ENCODE results near the gene SOX18.
"Not testable (repeated sequence)": the region's sequence is repeated elsewhere in the genome, so short reads cannot be mapped to it uniquely, and the experiment has no call there.

The SOX18 gene

DNA sequence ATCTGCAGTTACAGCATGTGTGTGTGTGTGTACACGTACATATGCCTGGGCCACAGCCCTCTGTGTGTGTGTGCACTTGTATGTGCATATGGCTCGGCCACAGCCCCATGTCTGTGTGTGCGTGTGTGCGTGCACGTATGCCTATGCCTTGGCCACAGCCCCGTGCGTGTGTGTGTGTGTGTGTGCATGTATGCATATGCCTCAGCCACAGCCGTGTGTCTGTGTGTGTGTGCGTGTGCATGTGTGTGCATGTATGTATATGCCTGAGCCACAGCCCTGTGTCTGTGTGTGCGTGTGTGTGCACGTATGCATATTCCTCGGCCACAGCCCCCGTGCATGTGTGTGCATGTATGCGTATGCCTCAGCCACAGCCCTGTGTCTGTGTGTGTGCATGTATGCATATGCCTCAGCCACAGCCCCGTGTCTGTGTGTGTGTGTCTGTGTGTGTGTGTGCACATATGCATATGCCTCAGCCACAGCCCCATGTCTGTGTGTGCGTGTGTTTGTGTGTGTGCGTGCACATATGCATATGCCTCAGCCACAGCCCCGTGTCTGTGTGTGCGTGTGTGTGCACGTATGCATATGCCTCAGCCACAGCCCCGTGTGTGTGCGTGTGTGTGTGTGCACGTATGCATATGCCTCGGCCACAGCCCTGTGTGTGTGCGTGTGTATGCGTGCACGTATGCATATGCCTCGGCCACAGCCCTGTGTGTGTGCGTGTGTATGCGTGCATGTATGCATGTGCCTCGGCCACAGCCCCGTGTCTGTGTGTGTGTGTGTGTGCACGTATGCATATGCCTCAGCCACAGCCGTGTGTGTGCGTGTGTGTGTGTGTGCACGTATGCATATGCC is 28.1 kb downstream of the SOX18 start:
- no peak for DNase-seq

DNA sequence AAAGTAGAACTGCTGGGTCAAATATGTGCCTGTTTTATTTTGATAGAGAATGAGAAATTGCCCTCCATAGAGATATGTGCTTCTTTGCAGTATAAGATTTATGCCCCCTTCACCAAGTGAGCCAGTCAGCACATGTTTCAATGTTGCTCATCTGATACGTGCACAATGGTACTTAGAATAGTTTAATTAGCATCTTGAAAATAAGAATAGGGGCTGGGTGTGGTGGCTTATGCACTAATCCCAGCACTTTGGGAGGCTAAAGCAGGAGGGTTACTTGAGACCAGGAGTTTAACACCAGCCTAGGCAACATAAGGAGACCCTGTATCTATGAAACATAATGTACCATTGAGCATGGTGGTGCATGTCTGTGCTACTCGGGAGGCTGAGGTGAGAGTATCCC is 33.8 kb downstream of the SOX18 start:
- no peak for DNase-seq

DNA sequence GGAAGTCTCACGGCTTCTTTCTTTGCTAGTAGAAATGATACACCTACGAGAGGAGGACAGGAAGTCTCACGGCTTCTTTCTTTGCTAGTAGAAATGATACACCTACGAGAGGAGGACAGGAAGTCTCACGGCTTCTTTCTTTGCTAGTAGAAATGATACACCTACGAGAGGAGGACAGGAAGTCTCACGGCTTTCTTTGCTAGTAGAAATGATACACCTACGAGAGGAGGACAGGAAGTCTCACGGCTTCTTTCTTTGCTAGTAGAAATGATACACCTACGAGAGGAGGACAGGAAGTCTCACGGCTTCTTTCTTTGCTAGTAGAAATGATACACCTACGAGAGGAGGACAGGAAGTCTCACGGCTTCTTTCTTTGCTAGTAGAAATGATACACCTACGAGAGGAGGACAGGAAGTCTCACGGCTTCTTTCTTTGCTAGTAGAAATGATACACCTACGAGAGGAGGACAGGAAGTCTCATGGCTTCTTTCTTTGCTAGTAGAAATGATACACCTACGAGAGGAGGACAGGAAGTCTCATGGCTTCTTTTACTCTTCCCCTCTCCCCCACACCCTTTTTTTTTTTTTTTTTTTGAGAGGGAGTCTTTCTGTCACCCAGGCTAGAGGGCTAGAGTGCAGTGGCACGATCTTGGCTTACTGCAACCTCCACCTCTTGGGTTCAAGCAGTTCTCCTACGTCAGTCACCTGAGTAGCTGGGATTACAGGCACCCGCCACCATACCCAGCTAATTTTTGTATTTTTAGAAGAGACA is 36.9 kb downstream of the SOX18 start:
- DNase-seq = not testable (repeated sequence)

DNA sequence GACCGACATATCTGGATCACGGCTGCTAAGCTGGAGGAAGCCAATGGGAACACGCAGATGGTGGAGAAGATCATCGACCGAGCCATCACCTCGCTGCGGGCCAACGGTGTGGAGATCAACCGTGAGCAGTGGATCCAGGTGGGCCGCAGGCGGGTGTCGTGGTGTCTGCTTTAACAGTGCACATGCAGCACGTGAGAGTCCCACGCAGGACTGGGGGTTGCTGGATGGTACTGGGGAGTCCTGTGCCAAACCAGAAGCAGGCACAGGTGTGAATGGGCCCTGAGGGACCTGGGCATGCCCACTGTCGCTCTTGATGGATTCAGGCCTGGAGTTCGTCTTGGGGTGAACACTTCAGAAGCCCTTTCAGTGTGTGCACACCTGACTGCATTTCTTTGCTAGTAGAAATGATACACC is 38.1 kb downstream of the SOX18 start:
- no peak for DNase-seq

DNA sequence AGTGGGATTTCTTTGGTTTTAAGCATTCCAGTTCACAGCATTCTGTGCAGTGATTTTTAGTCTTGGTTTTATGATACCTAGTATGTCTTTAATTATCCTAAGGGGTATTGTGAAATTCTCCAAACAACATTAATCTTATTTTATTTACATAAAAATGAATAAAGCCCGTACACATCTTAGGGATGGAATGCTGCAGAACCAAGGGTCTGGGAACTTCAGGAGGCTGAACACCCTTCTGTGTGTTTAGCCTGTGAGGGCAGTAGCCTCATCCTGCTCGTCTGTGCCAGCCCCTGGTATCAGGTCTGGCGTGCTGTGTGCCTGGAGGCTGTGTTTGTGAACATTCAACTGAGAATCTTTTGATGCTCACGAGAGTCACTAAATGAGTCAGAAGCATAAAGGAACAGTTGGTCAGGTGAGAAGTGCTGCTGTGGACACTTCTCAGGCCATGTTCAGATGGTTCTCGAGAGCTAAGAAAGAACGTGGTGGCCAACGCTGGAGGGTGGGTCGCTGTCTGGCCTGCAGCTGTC is 38.7 kb downstream of the SOX18 start:
- no peak for DNase-seq

DNA sequence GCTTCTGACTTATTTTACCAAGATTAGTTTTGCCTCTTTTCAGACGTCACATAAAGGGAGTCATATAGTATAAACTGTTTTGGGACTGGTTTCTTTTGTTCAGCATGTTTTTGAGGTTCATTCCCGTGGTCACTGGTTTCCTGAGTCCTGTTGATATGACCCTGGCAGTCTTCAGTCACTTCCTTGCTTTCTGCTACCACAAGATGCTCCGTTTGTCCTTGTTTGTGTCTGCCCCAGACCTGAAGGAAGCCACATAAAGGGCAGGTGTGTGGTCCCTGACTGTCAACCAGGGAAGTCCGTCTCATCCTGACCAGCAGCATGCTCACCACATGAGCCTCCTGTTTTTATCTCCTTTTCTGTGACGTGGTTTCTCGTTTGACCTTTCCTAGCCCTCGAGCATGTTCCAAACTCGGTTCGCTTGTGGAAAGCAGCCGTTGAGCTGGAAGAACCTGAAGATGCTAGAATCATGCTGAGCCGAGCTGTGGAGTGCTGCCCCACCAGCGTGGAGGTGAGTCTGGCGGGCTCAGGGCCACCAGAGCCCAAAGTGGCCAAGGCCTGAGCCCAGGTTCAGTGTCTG is 39.5 kb downstream of the SOX18 start:
- DNase-seq = no peak

DNA sequence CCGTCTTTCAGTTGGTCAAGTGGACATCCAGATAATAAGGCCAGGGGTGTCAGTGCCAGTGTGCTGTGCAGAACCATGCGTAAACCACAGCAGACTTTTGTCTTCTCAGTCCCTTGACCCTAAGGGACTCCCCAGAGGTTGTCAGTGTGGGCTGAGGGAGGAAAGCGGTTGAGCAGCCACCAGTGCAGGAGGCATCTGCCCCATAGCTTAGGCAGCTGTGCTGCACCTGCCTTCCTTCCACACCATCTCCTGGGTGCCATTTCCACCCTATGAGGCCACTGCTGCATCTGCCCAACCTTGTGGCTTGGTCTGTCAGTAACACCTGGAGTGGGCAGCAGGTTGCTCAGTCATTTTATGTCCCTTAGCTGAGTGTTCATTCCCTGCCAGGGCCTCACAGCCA is 42.5 kb downstream of the SOX18 start:
- DNase-seq = no peak

DNA sequence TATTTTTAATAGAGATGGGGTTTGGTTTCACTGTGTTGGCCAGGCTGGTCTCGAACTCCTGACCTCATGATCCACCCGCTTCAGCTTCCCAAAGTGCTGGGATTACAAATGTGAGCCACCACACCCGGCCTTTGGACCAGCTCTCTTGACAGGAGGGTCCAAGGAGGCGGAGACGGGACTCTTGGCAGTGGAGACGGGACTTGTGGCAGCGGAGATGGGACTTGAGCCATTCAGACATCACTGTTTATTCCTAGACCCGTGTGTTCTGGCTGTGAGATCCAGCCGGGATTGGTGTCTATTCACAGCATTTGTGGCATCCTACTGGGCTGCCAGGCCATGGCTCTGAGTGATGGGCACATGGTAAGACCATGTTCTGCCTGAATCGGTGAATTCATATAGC is 42.9 kb downstream of the SOX18 start:
- no peak for DNase-seq

DNA sequence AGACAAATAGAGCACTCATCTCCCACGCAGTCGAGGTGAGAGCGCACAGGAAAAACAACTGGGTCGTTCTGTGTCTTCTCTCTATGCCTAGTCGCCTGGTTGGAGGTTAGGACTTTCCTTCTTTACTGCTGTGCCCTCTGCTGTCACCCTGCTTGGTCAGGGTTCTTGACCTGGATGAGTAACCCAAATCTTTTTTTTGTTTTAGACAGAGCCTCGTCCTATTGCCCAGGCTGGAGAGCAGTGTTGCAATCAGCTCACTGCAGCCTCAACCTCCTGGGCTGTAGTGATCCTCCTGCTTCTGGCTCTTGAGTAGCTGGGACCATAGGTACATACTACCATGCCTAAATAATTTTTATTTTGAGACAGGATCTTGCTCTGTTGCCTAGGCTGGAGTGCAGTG is 44.0 kb downstream of the SOX18 start:
- DNase-seq = no peak

DNA sequence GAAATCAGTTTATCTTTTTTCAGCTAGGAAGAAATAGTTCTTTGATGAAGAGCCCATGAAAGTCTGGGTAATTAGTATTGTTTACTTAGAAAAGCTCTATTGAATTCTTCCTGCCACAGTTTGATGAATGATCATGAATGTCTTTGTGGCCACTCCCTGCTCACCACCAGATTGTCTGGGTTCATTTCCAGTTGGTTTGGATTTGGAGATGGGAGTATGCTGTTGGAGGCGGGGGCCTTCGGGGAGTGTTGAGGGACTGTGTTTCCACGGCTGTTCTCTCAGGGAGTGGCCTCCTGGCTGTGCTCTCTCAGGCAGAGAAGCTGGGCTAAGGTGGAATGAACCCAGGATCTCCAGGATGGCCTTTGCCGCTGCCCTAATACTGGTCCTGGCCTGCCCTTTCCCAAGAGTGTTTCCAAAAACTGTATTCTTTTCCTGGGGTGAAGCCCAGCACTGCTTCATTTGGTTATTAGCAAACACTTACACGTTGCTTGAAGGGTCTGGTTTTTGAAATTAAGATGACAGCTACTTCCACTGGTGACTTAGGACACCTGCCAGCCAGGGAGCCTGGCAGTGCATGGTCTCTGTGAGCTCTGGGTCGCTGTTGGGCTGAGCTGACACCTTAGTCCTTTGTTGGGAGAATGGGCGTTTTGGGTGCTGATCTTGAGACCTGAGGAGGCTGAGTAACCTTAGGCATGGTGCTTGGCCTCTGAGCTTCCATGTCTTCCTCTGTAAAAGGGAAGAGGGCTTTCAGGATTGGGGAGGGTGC is 45.3 kb downstream of the SOX18 start:
- DNase-seq = no peak

DNA sequence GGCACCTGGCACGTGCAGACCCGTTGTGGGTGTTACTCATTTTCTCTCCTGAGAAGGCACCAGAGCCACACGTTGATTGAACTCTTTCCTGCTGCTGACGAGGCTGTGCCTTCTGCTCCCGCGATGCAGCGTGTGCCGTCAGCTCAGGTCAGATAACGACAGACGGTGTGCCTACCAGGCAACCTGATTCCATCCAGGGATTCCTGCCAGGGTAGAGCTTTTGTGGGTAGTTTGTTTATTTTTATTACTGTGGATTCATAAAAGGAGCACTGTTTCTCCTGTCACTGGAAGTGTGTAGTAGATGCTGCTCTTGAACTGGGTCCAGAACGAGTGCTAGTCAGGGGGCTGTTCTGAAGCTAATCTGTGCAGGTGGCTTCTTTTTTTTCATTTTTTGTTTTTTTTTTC is 47.8 kb downstream of the SOX18 start:
- no peak for DNase-seq

DNA sequence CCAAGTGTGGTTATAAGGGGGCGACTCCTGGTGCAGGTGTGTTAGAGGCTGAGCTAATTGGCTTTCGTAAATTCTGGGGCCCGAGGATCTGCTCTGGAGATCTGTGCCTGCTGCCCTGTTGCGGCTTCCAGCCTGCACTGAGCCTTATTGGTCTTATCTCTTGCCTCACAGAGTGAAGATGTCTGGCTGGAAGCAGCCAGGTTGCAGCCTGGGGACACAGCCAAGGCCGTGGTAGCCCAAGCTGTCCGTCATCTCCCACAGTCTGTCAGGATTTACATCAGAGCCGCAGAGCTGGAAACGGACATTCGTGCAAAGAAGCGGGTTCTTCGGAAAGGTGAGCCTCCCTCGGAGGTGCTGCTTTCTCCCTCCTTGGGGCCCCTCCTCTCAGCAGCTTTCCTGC is 48.5 kb downstream of the SOX18 start:
- no peak for DNase-seq
